Measurements from ENCODE around the gene HIF3A. TPM values are rescaled to one million over a fixed set of nuclear protein-coding genes. Genes with fewer than 3 reads are reported as not detected.

Gene HIF3A
- total and polyA plus RNA-seq, 2 of the 4 experiments (the other 2 are of a cell fraction): 0.02 TPM; not detected in 1

DNA sequence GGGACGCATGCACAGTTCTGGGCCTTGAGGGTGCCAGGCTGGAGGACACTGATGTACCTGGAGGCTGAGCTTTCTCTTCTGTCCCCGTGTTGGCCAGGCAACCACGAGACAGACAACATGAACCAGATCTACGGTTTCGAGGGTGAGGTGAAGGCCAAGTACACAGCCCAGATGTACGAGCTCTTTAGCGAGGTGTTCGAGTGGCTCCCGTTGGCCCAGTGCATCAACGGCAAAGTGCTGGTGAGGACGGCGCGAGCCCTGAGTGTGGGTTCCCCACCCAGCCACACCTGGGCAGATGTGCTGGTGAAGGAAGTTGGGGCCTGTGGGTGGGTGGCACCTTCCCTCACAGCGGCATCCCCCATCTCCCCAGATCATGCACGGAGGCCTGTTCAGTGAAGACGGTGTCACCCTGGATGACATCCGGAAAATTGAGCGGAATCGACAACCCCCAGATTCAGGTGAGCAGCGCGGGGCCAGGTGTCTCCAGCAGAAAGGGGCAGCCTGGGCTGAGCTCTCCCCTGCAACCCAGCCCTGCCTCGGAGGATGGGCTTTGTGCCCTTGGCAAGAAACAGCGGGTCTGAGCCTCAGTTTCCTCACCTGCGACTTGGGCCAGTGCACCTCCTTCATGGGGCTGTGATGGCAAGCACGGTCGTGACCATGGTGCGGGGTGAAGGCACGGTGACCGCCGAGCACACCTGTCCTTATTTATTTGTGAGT lies 90.3 kb downstream of the HIF3A start:
- no peak overlapping the region for H2BK15ac ChIP-seq (ENCODE audit: low read depth, low read length)

More for the DNA sequence above, 90.3 kb downstream of the HIF3A start:
- Histone ChIP-seq H4K8ac (ENCODE audit: low read depth in 2 of 2, low read length in 2 of 2) (no peak overlapping the region), H4K91ac (ENCODE audit: insufficient read depth, low read depth, low read length) (no peak overlapping the region), H2AK5ac (ENCODE audit: low read depth, low read length) (no peak overlapping the region), H2AK9ac (replicated peaks; ENCODE audit: low read depth, low read length, poor library complexity) (peak overlapping the region; percentile 37), H3K36me3 (ENCODE audit: control insufficient read depth, insufficient read depth, low read length) (peaks cover 55% of the 10 kb centered on the region), H3K27me3 (ENCODE audit: control insufficient read depth, insufficient read depth, low read length) (no peaks in the 10 kb centered on the region), H2BK120ac (ENCODE audit: low read depth, low read length) (no peak overlapping the region), H3K18ac (ENCODE audit: low read depth, low read length) (no peak overlapping the region), H3K4me1 (ENCODE audit: control insufficient read depth, insufficient read depth, low read length) (peaks cover 7% of the 10 kb centered on the region), H3K4me2 (ENCODE audit: low read depth, low read length) (no peak overlapping the region), H3K4me3 (ENCODE audit: insufficient read depth, low read depth, low read length) (no peak overlapping the region), H3K79me1 (ENCODE audit: low read depth in 1 of 2, low read length in 2 of 2) (peaks cover 0 to 26% of the 10 kb centered on the region in 2 experiments; a peak in 3 of 4 replicates), H2BK20ac (ENCODE audit: low read depth, low read length) (no peak overlapping the region), H3K56ac (ENCODE audit: extremely low read depth, insufficient read depth, low read length) (no peak overlapping the region), H3K27ac (ENCODE audit: insufficient read depth, low read length) (no peak overlapping the region), H4K5ac (ENCODE audit: low read depth, low read length) (no peak overlapping the region), H3K23ac (ENCODE audit: low read depth, low read length) (no peak overlapping the region), H3K9me3 (ENCODE audit: control insufficient read depth, insufficient read depth, low read length) (peaks cover 6% of the 10 kb centered on the region), H2AFZ (replicated peaks; ENCODE audit: low read length, poor library complexity) (peak overlapping the region; percentile 33), H4K20me1 (ENCODE audit: insufficient read depth, low read length) (no peaks in the 10 kb centered on the region; the same call in 1 of the 2 replicates), H3K9me1 (ENCODE audit: insufficient read depth, low read length) (peaks cover 11% of the 10 kb centered on the region), H3K9ac (ENCODE audit: low read depth, low read length) (no peak overlapping the region), H3K14ac (replicated peaks; ENCODE audit: low read depth, low read length) (no peak overlapping the region), H2BK5ac (ENCODE audit: low read depth, low read length, poor library complexity, severe bottlenecking) (no peak overlapping the region), H3K4ac (ENCODE audit: low read depth, low read length) (no peak overlapping the region)
- WGBS, 2 experiments (ENCODE audit: extremely low coverage in 2 of 2, insufficient read length in 1 of 2): 99% methylated on average over 16 of the region's 30 CpGs; no CpG with 5 or more reads in 1 of the 2 experiments
- ATAC-seq (ENCODE audit: low read depth) (no peak), DNase-seq (no peak)
- ChIA-PET CTCF (interaction anchor here (0.6 kb wide), 1 partner anchor 63 kb away, joined by 5 read pairs; no protein-coding TSS in a partner anchor), POLR2A (ENCODE audit: unreplicated experiment) (no interaction called here)
- BruUV-seq (replicated peaks): no TSS peak
- no peak for TF ChIP-seq NFE2L2 (IDR thresholded peaks at IDR 0.05; ENCODE audit: low read depth, low read length)
- TF ChIP-seq SMC3 (IDR thresholded peaks at IDR 0.05; ENCODE audit: low read depth, low read length): no peak
- TF ChIP-seq POLR2A (IDR thresholded peaks at IDR 0.05; ENCODE audit: low read depth, low read length): no peak
- TF ChIP-seq CEBPB (IDR thresholded peaks at IDR 0.05; ENCODE audit: low read depth, low read length): no peak
- no peak for TF ChIP-seq RCOR1 (IDR thresholded peaks at IDR 0.05; ENCODE audit: insufficient replicate concordance, low read length)
- TF ChIP-seq, protein P1, sequence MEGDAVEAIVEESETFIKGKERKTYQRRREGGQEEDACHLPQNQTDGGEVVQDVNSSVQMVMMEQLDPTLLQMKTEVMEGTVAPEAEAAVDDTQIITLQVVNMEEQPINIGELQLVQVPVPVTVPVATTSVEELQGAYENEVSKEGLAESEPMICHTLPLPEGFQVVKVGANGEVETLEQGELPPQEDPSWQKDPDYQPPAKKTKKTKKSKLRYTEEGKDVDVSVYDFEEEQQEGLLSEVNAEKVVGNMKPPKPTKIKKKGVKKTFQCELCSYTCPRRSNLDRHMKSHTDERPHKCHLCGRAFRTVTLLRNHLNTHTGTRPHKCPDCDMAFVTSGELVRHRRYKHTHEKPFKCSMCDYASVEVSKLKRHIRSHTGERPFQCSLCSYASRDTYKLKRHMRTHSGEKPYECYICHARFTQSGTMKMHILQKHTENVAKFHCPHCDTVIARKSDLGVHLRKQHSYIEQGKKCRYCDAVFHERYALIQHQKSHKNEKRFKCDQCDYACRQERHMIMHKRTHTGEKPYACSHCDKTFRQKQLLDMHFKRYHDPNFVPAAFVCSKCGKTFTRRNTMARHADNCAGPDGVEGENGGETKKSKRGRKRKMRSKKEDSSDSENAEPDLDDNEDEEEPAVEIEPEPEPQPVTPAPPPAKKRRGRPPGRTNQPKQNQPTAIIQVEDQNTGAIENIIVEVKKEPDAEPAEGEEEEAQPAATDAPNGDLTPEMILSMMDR (conservative IDR thresholded peaks at IDR 0.05; ENCODE audit: low read depth, low read length): no peak
- no peak for TF ChIP-seq BHLHE40 (IDR thresholded peaks at IDR 0.05; ENCODE audit: low read depth, low read length)
- no peak for TF ChIP-seq USF2 (IDR thresholded peaks at IDR 0.05; ENCODE audit: low read depth, low read length)
- no peak for TF ChIP-seq ELK1 (IDR thresholded peaks at IDR 0.05; ENCODE audit: borderline replicate concordance, low read depth, low read length)
- no peak for TF ChIP-seq MXI1 (IDR thresholded peaks at IDR 0.05; ENCODE audit: borderline replicate concordance, low read depth, low read length)
- no peak for TF ChIP-seq CHD1 (IDR thresholded peaks at IDR 0.05; ENCODE audit: low read depth, low read length)
- TF ChIP-seq MAZ (IDR thresholded peaks at IDR 0.05; ENCODE audit: borderline replicate concordance, low read depth, low read length): no peak
- no peak for TF ChIP-seq RFX5 (IDR thresholded peaks at IDR 0.05; ENCODE audit: low read depth, low read length)
- TF ChIP-seq FOS (IDR thresholded peaks at IDR 0.05; ENCODE audit: low read depth, low read length): no peak
- no peak for TF ChIP-seq RAD21 (IDR thresholded peaks at IDR 0.05; ENCODE audit: low read length)
- intact Hi-C loops (cut with micrococcal nuclease): no loop called here
- dilution Hi-C loops (cut with HindIII; ENCODE audit: low sequenced_read_pairs, unreplicated experiment): no loop called here
- in situ Hi-C loops (cut with MboI; ENCODE audit: low sequenced_read_pairs): loop anchor here (10.0 kb wide), 1 partner anchor 102 kb away; no protein-coding TSS in a partner anchor
